GM19468 (cell line): ENCODE data around the gene LRRC52.

Experiments used
- ATAC-seq: cut with Tn5 transposase; IDR thresholded peaks from one replicate; pipeline ENCODE4 v1.9.1; 2021; ENCODE audit warnings: mild to moderate bottlenecking, moderate library complexity, moderate number of reproducible peaks; ENCODE audit not compliant: unreplicated experiment; ENCODE audit errors: extremely low read depth

The LRRC52 gene

DNA sequence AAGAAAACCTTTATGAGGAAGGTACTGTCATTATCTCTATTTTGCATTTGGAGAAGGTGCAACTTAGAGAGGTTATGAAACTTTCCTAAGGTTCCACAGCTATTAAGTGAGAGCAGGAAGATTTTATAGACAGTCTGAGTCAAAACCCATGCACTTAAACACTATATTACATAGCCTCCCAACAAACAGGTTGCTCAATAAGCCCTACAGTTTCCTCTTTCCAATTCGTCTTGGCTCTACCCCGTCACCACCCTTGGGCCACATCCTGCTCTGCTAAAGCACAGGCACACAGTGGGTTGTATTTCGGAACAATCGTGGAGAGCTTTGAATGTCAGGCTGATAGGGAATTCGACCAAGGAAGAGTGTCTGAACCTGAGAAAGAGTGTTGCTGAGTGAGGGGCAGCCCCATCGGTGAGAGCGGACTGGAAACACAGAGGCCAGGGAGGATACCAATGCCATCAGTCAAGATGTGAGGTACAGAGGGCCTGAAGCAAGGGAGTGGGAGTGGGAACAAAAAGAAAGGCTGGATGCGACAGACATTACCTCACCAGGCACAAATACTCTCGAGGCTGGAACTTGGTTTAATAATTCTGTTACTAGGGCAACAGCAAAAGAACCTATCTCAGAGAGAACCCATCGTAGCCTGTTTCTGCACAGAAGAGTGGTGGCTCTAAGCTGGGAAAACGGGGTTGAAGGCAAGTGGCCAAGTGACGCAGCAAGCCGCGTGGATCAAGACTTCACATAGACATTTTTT, 6.3 kb upstream of the LRRC52 start:
- no peak for ATAC-seq

GRCh38 chr1:165539306-165539705, 4.5 kb upstream of the LRRC52 start:
- ATAC-seq = no peak

DNA sequence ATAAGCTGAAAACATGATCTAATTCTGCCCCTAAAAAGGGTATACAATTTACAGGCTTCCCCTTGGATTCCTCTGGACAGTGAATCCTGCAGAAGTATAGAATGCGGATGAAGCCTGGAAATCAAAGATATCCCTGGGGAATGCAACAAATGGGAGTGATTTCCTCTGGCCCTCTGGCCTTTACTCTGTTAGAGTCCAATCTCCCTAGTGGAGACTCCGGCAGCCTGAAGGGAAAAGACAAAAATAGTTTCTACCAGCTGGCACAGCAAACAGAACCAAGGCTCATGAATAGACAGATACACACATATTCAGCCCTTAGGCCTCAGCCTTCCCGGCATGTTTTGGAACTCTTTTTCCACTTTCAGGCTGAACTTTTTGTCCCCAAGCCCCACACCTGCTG, 3.9 kb upstream of the LRRC52 start:
- ATAC-seq = no peak

DNA sequence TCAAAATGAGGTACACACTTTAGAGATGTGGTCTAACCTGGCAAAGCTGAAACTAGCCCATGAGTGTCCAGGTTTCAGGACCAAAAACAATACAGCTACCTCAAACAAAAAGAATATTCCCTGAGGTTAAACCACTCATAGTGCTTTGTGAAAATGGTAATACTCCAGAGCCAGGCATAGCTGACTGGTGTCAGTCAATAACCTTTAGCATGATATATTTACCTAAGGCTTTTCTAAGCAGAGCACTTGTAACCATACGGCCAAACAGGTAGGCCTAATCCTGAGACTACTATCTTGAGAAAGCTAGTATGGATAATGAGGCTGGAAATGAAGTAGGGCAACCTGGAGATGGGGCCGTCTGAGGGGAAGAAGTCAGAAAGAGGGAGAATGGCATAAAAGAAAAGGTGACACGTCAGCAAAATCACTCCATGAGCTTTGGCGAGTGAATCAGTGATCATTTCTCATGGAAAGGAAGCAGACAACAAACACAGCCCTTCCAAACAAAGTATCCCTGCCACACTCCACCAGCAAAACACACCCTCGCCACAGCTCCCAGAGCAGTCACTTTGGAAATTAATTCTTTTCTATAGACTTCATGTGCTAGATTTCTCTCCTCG, 1.7 kb upstream of the LRRC52 start:
- ATAC-seq = no peak

- no peak for ATAC-seq
These were observed 1.2 kb upstream of the LRRC52 start for GRCh38 chr1:165542647-165543046.

DNA sequence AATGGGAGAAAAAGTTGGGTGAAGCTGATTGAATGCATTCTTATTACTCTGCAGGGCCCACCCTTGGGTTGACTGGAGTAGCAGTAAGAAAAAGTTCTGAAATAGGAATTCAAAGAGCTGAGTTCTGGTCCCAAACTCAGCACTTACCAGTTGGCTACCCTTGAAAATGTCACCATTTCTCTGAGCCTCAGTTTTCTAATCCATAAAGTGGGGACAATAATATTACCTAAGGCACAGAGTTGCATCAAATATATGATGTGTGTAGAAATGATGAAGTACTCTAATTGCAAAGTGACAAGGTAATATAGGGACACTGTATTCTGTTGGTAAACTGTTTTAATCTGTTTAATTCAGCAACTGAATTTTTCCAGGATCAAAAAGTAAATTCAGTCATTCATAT, 1.2 kb downstream of the LRRC52 start:
- no peak for ATAC-seq

- ATAC-seq = no peak
These were observed 2.2 kb downstream of the LRRC52 start for GRCh38 chr1:165545974-165546373.

GRCh38 chr1:165549973-165550372, 6.2 kb downstream of the LRRC52 start:
- ATAC-seq = no peak

DNA sequence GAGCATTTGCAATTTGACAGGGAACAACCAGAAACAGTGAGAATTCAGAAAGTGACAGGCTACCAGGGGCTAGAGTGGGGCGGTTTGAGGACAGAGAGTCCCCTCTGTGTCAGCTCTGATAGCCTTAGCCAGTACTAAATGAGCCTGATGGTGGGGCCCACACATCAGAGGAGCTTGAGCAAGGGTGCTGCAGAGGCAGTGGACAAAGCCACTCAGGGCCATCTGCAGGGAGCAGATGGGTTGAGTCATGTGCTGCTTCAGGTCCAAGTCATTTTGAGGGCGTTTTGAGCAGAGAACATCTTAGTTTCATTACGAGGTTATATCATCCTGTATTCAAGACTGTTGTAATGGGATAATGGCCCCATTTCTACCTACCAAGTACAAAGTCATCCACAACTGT, 7.7 kb downstream of the LRRC52 start:
- ATAC-seq = no peak

GRCh38 chr1:165560883-165561656, 17.3 kb downstream of the LRRC52 start:
- no peak for ATAC-seq

- ATAC-seq = no peak
These were observed 18.8 kb downstream of the LRRC52 start for GRCh38 chr1:165562571-165562970.

- ATAC-seq = no peak
These were observed 19.8 kb downstream of the LRRC52 start for GRCh38 chr1:165563551-165563950.

- ATAC-seq = no peak
These were observed 20.8 kb downstream of the LRRC52 start for GRCh38 chr1:165564561-165564960.

DNA sequence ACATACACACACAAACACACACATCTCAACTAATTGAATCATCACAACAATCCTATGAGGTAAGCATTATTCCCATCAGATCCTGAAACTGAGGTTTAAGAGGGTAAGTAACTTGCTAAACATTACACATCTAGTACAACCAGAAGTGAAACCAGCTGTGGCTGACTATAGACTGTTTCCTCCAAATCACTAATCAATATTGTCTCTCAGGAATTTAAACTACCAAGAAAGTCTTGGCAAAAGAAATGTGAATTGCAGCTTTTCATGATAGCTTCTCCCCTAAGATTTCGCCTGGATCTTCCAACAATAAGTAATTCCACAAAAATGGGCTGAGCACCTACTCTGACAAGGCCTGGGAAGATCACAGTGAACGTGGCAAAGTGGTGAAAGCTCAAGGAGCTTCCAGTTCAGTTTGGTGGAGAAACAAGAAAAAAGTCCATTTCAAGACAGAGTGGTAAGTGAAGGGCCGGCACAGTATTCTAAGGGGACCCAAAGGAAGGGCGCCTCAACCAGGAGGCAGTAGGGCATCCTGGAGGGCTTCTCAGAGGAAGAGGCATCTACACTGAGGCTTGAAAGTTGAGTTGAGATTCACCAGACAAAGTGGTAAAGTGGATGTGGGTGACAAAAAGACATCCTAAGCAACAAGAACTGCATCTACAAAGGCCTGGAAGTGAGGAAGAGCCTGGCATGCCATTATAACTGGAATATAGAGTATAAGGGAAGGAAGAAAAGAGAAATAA, 22.1 kb downstream of the LRRC52 start:
- no peak for ATAC-seq

DNA sequence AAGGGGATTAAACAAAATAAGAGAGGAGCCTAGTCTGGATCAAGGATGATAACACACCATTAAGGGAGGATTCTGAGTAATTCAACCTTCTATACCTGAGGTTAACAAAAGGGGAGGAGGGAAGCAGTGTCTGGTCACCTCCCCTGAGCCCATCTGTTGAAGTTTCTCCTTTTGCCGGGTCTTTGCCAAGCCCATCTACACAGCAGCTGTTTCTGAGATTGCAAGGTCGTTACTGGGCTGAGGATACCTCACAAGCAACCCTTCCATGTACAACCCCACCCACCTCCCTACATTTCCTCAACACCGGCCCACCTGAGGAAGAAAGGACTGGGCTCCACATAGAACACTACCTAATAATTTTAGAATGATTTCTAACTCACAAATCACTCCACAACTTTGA, 26.3 kb downstream of the LRRC52 start:
- ATAC-seq = no peak

DNA sequence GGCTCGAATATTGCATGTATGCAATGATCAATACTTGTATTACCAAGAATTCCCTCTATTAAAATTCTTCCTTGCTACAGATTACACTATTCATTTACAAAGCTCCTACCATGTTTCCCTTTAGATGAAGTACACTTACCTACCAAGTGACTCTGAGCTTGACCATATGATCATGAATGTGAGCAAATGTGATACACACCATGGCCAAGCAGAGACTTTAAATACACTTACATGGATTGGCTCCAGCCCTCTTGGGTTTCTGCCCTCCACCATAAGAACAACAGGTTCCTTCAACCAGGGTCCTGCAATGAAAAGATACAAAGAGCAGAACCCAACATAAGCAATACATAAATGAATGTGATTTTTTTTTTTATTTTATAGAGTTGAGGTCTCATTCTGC, 30.0 kb downstream of the LRRC52 start:
- no peak for ATAC-seq

DNA sequence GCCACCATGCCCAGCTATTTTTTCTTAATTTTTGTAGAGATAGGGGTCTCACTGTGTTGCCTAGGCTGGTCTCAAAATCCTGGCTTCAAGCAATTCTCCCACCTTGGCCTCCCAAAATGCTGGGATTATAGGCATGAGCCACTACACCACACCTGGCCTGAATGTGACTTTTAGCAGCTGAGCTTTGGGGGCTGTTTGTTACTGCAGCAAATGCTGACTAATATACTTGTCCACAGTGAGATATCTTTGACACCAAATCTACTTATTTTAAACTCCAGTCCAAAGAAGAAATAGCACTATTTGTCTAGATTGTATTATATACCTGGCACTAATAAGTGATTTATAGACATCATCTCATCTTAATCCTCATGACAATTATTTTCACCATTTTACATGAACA, 30.5 kb downstream of the LRRC52 start:
- no peak for ATAC-seq

DNA sequence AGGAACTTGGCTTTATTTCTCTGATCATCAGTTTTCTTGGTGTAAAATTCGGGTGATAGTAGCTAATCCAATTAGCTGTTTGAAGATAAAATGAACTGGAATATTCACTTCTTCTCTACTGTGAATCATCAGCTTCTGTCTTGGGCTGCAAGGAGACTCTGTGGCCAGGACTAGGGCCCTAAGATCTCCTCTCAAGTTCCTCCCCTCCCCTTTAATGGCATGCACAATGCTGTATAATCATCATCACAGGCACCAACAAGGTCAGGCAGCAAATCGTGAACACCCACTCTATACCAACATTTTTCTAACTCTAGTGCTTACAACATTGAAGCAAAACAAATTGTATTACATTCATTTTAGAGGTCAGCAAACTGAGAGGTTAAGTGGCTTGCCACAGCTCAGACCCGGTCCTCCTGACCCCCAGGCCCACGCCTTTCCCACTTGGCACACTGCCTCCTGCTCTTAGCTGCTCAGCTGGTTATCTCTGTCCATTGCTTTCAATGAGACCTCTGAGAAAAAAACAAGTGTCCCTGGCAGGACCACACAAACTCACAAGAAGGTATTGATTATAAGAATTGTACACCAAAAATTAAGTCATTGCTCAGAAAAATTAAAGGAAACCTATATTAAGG, 31.8 kb downstream of the LRRC52 start:
- no peak for ATAC-seq

- ATAC-seq = no peak
These were observed 32.7 kb downstream of the LRRC52 start for GRCh38 chr1:165576536-165576935.

- no peak for ATAC-seq
These were observed 33.9 kb downstream of the LRRC52 start for GRCh38 chr1:165577707-165578106.
